HepG2 (cell line): Measurements from ENCODE around the gene M1AP. TPM values are rescaled to one million over a fixed set of nuclear protein-coding genes. Genes with fewer than 3 reads are reported as not detected.

ENCODE experiments used
- ARHGAP35 ChIP-seq: sonication (generic); formaldehyde crosslinking; IDR thresholded peaks from 2 replicates; pipeline ENCODE4 v1.9.0; 2022; ENCODE audit warnings: mild to moderate bottlenecking, inconsistent platforms, moderate library complexity, missing genetic modification reagents, borderline replicate concordance
- CC2D1A ChIP-seq: sonication (generic); formaldehyde crosslinking; IDR thresholded peaks from 2 replicates; pipeline ENCODE4 v1.8.1; 2023; ENCODE audit warnings: mild to moderate bottlenecking, missing genetic modification reagents
- GTF3A ChIP-seq: sonication (generic); formaldehyde crosslinking; conservative IDR thresholded peaks from 2 replicates; pipeline ENCODE4 v1.4.0; 2020; ENCODE audit warnings: mild to moderate bottlenecking, missing genetic modification reagents
- MLLT10 ChIP-seq: sonication (generic); formaldehyde crosslinking; IDR thresholded peaks from 2 replicates; pipeline ENCODE4 v1.4.0; 2020; ENCODE audit warnings: missing genetic modification reagents
- MTF1 ChIP-seq: sonication (generic); formaldehyde crosslinking; IDR thresholded peaks from 2 replicates; pipeline ENCODE4 v1.5.0; 2020; ENCODE audit warnings: missing genetic modification reagents
- PAWR ChIP-seq: sonication (generic); formaldehyde crosslinking; IDR thresholded peaks from 2 replicates; pipeline ENCODE4 v1.4.0; 2020; ENCODE audit warnings: missing genetic modification reagents, mild to moderate bottlenecking, borderline replicate concordance
- PRMT3 ChIP-seq: sonication (generic); formaldehyde crosslinking; IDR thresholded peaks from 2 replicates; pipeline ENCODE4 v1.8.1; 2022; ENCODE audit warnings: low read depth, mild to moderate bottlenecking, moderate library complexity, missing genetic modification reagents, borderline replicate concordance
- RFXANK ChIP-seq: IDR thresholded peaks from 2 replicates; pipeline ENCODE4 v1.6.1; 2016
- TP53 ChIP-seq: sonication (generic); formaldehyde crosslinking; conservative IDR thresholded peaks from 2 replicates; pipeline ENCODE4 v1.4.0; 2020; ENCODE audit warnings: missing genetic modification reagents
- ZNF343 ChIP-seq: sonication (generic); formaldehyde crosslinking; IDR thresholded peaks from 2 replicates; pipeline ENCODE4 v1.4.0; 2020; ENCODE audit warnings: mild to moderate bottlenecking, missing genetic modification reagents
- ZNF709 ChIP-seq: sonication (generic); formaldehyde crosslinking; IDR thresholded peaks from 2 replicates; pipeline ENCODE4 v1.5.0; 2020; ENCODE audit warnings: mild to moderate bottlenecking, missing genetic modification reagents
- ZNF878 ChIP-seq: sonication (generic); formaldehyde crosslinking; IDR thresholded peaks from 2 replicates; pipeline ENCODE4 v1.8.1; 2023; ENCODE audit warnings: mild to moderate bottlenecking, missing genetic modification reagents, moderate library complexity
- polyA plus RNA-seq, 8 experiments: library from polyadenylated mRNA; depleted of rRNA in 3 of 8; stranded (reverse) in 7 of 8; unstranded in 1 of 8; fragments of >200 nt; fragmentation: Illumina TruSeq in 4 of 8; extraction: Trizol in 4 of 8; gene quantifications; 2 replicates each; pipeline versions ENCODE4 v1.2.1 to v1.2.3, GENCODE V29; 2011 to 2016; ENCODE audit warnings: low read depth in 4 of 8, missing spikeins in 1 of 8, mixed read lengths in 1 of 8; ENCODE audit not compliant: insufficient read depth in 1 of 8
- total RNA-seq, 5 experiments: library from RNA; depleted of rRNA; stranded (reverse); fragments of >200 nt; fragmentation: Illumina TruSeq; extraction: Trizol; gene quantifications; 2 replicates each; pipeline ENCODE4 v1.2.3, GENCODE V29; 2016; ENCODE audit warnings: low read depth in 1 of 5
- TF ChIP-seq, protein P1 (sequence below): sonication (generic); formaldehyde crosslinking; IDR thresholded peaks from 2 replicates; pipeline ENCODE4 v1.4.0; 2020; ENCODE audit warnings: missing genetic modification reagents; ENCODE audit errors: not compliant biosample characterization
- TF ChIP-seq, protein P2 (sequence below): sonication (generic); formaldehyde crosslinking; IDR thresholded peaks from 2 replicates; pipeline ENCODE4 v1.4.0; 2020; ENCODE audit warnings: missing genetic modification reagents
- TF ChIP-seq, protein P3 (sequence below): sonication (generic); formaldehyde crosslinking; IDR thresholded peaks from 2 replicates; pipeline ENCODE4 v1.4.0; 2020; ENCODE audit warnings: missing genetic modification reagents

Gene M1AP
- total and polyA plus RNA-seq, 2 of the 13 experiments (the other 11 are each of a cell fraction or from before 2014, with no cell fraction given): not detected

DNA sequence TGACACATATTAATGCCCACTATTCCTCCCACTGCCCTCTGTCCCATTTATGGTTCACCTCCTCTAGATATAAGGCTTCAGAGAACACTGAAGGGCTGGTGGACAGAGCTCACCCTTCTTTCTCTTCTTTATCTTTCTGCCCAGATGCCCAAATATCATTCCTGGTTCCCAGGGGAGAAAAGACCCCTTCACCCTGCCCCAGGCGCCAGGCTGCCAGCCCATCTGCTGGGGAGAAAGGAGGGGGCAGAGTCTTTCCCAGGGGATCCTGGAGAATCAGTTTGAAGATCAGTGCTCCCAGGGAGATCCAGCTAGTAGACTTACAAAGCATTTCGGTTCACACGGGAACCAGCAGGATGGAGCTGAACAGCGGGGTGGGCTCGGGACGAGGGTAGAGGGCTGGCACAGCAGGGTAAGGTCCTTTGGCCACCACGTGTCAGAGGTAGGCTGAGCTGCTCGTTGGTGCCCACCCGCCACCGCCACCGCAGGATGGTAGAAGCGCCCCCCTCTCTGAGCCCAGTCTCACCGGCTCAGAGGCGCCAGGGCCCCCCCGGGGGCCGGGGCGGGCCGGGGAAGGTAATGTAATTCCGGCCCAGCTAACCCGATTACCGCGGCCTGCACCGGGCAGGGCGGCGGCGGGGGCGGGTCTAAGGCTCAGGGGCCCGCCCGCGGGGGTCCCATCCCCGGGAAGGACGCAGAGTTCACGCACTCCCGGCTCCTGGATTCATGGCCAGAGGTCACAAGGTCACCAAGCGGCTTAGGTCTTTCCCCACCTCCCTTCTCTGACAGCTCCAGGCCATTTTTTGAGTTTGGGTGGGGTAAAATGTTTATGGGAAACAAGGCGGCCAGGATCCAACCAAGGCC is 135.2 kb downstream of the M1AP start (continued):
- TF ChIP-seq MLLT10 (CRISPR knock-in tag): no peak
- peak; percentile 32; the same call in 1 of the 2 replicates for TF ChIP-seq ARHGAP35
- TF ChIP-seq TP53 (CRISPR knock-in tag): no peak
- TF ChIP-seq PRMT3 (CRISPR knock-in tag): no peak
- no peak for TF ChIP-seq RFXANK
- 0 out of 2 replicates have a peak, but pooled peaks have one; percentile 28 for TF ChIP-seq CC2D1A
- TF ChIP-seq PAWR (CRISPR knock-in tag): no peak
- TF ChIP-seq ZNF343 (CRISPR knock-in tag): no peak
- TF ChIP-seq GTF3A (CRISPR knock-in tag): no peak
- TF ChIP-seq, protein P1, sequence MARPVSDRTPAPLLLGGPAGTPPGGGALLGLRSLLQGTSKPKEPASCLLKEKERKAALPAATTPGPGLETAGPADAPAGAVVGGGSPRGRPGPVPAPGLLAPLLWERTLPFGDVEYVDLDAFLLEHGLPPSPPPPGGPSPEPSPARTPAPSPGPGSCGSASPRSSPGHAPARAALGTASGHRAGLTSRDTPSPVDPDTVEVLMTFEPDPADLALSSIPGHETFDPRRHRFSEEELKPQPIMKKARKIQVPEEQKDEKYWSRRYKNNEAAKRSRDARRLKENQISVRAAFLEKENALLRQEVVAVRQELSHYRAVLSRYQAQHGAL (CRISPR knock-in tag): no peak
- no peak for TF ChIP-seq MTF1 (CRISPR knock-in tag)
- peak; percentile 55; the same call in 1 of the 2 replicates for TF ChIP-seq ZNF709 (CRISPR knock-in tag)
- no peak for TF ChIP-seq ZNF878 (CRISPR knock-in tag)
- TF ChIP-seq, protein P2, sequence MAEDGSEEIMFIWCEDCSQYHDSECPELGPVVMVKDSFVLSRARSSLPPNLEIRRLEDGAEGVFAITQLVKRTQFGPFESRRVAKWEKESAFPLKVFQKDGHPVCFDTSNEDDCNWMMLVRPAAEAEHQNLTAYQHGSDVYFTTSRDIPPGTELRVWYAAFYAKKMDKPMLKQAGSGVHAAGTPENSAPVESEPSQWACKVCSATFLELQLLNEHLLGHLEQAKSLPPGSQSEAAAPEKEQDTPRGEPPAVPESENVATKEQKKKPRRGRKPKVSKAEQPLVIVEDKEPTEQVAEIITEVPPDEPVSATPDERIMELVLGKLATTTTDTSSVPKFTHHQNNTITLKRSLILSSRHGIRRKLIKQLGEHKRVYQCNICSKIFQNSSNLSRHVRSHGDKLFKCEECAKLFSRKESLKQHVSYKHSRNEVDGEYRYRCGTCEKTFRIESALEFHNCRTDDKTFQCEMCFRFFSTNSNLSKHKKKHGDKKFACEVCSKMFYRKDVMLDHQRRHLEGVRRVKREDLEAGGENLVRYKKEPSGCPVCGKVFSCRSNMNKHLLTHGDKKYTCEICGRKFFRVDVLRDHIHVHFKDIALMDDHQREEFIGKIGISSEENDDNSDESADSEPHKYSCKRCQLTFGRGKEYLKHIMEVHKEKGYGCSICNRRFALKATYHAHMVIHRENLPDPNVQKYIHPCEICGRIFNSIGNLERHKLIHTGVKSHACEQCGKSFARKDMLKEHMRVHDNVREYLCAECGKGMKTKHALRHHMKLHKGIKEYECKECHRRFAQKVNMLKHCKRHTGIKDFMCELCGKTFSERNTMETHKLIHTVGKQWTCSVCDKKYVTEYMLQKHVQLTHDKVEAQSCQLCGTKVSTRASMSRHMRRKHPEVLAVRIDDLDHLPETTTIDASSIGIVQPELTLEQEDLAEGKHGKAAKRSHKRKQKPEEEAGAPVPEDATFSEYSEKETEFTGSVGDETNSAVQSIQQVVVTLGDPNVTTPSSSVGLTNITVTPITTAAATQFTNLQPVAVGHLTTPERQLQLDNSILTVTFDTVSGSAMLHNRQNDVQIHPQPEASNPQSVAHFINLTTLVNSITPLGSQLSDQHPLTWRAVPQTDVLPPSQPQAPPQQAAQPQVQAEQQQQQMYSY (CRISPR knock-in tag): no peak
- TF ChIP-seq, protein P3, sequence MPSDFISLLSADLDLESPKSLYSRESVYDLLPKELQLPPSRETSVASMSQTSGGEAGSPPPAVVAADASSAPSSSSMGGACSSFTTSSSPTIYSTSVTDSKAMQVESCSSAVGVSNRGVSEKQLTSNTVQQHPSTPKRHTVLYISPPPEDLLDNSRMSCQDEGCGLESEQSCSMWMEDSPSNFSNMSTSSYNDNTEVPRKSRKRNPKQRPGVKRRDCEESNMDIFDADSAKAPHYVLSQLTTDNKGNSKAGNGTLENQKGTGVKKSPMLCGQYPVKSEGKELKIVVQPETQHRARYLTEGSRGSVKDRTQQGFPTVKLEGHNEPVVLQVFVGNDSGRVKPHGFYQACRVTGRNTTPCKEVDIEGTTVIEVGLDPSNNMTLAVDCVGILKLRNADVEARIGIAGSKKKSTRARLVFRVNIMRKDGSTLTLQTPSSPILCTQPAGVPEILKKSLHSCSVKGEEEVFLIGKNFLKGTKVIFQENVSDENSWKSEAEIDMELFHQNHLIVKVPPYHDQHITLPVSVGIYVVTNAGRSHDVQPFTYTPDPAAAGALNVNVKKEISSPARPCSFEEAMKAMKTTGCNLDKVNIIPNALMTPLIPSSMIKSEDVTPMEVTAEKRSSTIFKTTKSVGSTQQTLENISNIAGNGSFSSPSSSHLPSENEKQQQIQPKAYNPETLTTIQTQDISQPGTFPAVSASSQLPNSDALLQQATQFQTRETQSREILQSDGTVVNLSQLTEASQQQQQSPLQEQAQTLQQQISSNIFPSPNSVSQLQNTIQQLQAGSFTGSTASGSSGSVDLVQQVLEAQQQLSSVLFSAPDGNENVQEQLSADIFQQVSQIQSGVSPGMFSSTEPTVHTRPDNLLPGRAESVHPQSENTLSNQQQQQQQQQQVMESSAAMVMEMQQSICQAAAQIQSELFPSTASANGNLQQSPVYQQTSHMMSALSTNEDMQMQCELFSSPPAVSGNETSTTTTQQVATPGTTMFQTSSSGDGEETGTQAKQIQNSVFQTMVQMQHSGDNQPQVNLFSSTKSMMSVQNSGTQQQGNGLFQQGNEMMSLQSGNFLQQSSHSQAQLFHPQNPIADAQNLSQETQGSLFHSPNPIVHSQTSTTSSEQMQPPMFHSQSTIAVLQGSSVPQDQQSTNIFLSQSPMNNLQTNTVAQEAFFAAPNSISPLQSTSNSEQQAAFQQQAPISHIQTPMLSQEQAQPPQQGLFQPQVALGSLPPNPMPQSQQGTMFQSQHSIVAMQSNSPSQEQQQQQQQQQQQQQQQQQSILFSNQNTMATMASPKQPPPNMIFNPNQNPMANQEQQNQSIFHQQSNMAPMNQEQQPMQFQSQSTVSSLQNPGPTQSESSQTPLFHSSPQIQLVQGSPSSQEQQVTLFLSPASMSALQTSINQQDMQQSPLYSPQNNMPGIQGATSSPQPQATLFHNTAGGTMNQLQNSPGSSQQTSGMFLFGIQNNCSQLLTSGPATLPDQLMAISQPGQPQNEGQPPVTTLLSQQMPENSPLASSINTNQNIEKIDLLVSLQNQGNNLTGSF (CRISPR knock-in tag): no peak
